ENCODE results near the gene HIPK3. TPM values are rescaled to one million over a fixed set of nuclear protein-coding genes. Genes with fewer than 3 reads are reported as not detected.
"Not testable (repeated sequence)": the region's sequence is repeated elsewhere in the genome, so short reads cannot be mapped to it uniquely, and the experiment has no call there.

HIPK3 gene
- polyA plus RNA-seq (ENCODE audit: insufficient read length in 4 of 4) = 10 to 100 TPM; 45.7 to 51.3 (median 48.5) TPM

- DNase-seq (ENCODE audit: low read depth in 4 of 4, low spot score in 2 of 4) = peak; percentile 69 to 76 (median 70)
Measured at GRCh38 chr11:33257160-33257896, at the start of gene HIPK3. HIPK3 (plus strand) TSS chr11:33257381.

- no peak for DNase-seq (ENCODE audit: low read depth in 4 of 4, low spot score in 2 of 4)
Measured at GRCh38 chr11:33207408-33207985, 49.7 kb upstream of the HIPK3 start.

GRCh38 chr11:33208150-33208549 lies 49.0 kb upstream of the HIPK3 start:
- no peak for DNase-seq (ENCODE audit: low read depth in 4 of 4, low spot score in 2 of 4)

GRCh38 chr11:33211153-33211552 lies 46.0 kb upstream of the HIPK3 start:
- no peak for DNase-seq (ENCODE audit: low read depth in 4 of 4, low spot score in 2 of 4)

GRCh38 chr11:33211580-33211979 lies 45.6 kb upstream of the HIPK3 start:
- no peak for DNase-seq (ENCODE audit: low read depth in 4 of 4, low spot score in 2 of 4)

GRCh38 chr11:33214187-33214586 lies 43.0 kb upstream of the HIPK3 start:
- no peak for DNase-seq (ENCODE audit: low read depth in 4 of 4, low spot score in 2 of 4)

GRCh38 chr11:33214767-33215166 lies 42.4 kb upstream of the HIPK3 start:
- no peak for DNase-seq (ENCODE audit: low read depth in 4 of 4, low spot score in 2 of 4)

GRCh38 chr11:33216676-33217075 lies 40.5 kb upstream of the HIPK3 start:
- not testable (repeated sequence) for DNase-seq (ENCODE audit: low read depth in 4 of 4, low spot score in 2 of 4)

- DNase-seq (ENCODE audit: low read depth in 4 of 4, low spot score in 2 of 4) = no peak
Measured at GRCh38 chr11:33222052-33222750, 35.0 kb upstream of the HIPK3 start.

- DNase-seq (ENCODE audit: low read depth in 4 of 4, low spot score in 2 of 4) = no peak
Measured at GRCh38 chr11:33225371-33225770, 31.8 kb upstream of the HIPK3 start.

- DNase-seq (ENCODE audit: low read depth in 4 of 4, low spot score in 2 of 4) = no peak
Measured at GRCh38 chr11:33227578-33228261, 29.5 kb upstream of the HIPK3 start.

- no peak for DNase-seq (ENCODE audit: low read depth in 4 of 4, low spot score in 2 of 4)
Measured at GRCh38 chr11:33234397-33235190, 22.6 kb upstream of the HIPK3 start.

GRCh38 chr11:33237039-33237597 lies 20.1 kb upstream of the HIPK3 start:
- no peak for DNase-seq (ENCODE audit: low read depth in 4 of 4, low spot score in 2 of 4)

- DNase-seq (ENCODE audit: low read depth in 4 of 4, low spot score in 2 of 4) = no peak
Measured at GRCh38 chr11:33242575-33242974, 14.6 kb upstream of the HIPK3 start.

- DNase-seq (ENCODE audit: low read depth in 4 of 4, low spot score in 2 of 4) = not testable (repeated sequence)
Measured at GRCh38 chr11:33243654-33244053, 13.5 kb upstream of the HIPK3 start.

- no peak for DNase-seq (ENCODE audit: low read depth in 4 of 4, low spot score in 2 of 4)
Measured at GRCh38 chr11:33248416-33248971, 8.7 kb upstream of the HIPK3 start.

- no peak for DNase-seq (ENCODE audit: low read depth in 4 of 4, low spot score in 2 of 4)
Measured at GRCh38 chr11:33256031-33256812, 959 bp upstream of the HIPK3 start.

GRCh38 chr11:33256813-33257159 lies 395 bp upstream of the HIPK3 start:
- DNase-seq (ENCODE audit: low read depth in 4 of 4, low spot score in 2 of 4) = peak in 3 of 4 donors; percentile 41 to 64 (median 59)
